HG02610 (cell line): ENCODE data around the gene DMD.
"Not testable (repeated sequence)": the region's sequence is repeated elsewhere in the genome, so short reads cannot be mapped to it uniquely, and the experiment has no call there.

ENCODE experiments used
- ATAC-seq: cut with Tn5 transposase; IDR thresholded peaks from one replicate; pipeline ENCODE4 v1.9.1; 2021; ENCODE audit warnings: mild to moderate bottlenecking, moderate library complexity; ENCODE audit not compliant: unreplicated experiment

DMD gene

GRCh38 chrX:33211356-33212260 lies at the start of gene DMD:
Gene DMD, minus strand, starts transcription at chrX:33211549. Its CDS starts 237 bp downstream, at chrX:33211312.
- no peak for ATAC-seq

- no peak for ATAC-seq
Measured at GRCh38 chrX:33252306-33252825, 41.0 kb upstream of the DMD start.

GRCh38 chrX:33218819-33219218 lies 7.5 kb upstream of the DMD start:
- ATAC-seq: no peak

GRCh38 chrX:33210156-33210555 lies 1.2 kb downstream of the DMD start:
- ATAC-seq: no peak

GRCh38 chrX:33207056-33207455 lies 4.3 kb downstream of the DMD start:
- ATAC-seq: no peak

- no peak for ATAC-seq
Measured at GRCh38 chrX:33205321-33205720, 6.0 kb downstream of the DMD start.

GRCh38 chrX:33204889-33205288 lies 6.5 kb downstream of the DMD start:
- ATAC-seq: no peak

GRCh38 chrX:33198561-33199279 lies 12.6 kb downstream of the DMD start:
- no peak for ATAC-seq

- ATAC-seq: no peak
Measured at GRCh38 chrX:33195698-33196097, 15.7 kb downstream of the DMD start.

GRCh38 chrX:33194876-33195433 lies 16.4 kb downstream of the DMD start:
- no peak for ATAC-seq

GRCh38 chrX:33194289-33194688 lies 17.1 kb downstream of the DMD start:
- ATAC-seq: no peak

GRCh38 chrX:33190016-33190415 lies 21.3 kb downstream of the DMD start:
- no peak for ATAC-seq

- no peak for ATAC-seq
Measured at GRCh38 chrX:33188881-33189280, 22.5 kb downstream of the DMD start.

- ATAC-seq: no peak
Measured at GRCh38 chrX:33188286-33188685, 23.1 kb downstream of the DMD start.

- not testable (repeated sequence) for ATAC-seq
Measured at GRCh38 chrX:33184803-33185202, 26.5 kb downstream of the DMD start.

- no peak for ATAC-seq
Measured at GRCh38 chrX:33183361-33183760, 28.0 kb downstream of the DMD start.

- no peak for ATAC-seq
Measured at GRCh38 chrX:33178690-33179089, 32.7 kb downstream of the DMD start.

GRCh38 chrX:33178218-33178617 lies 33.1 kb downstream of the DMD start:
- ATAC-seq: no peak

- no peak for ATAC-seq
Measured at GRCh38 chrX:33175201-33175600, 36.1 kb downstream of the DMD start.

- no peak for ATAC-seq
Measured at GRCh38 chrX:33171041-33171440, 40.3 kb downstream of the DMD start.

- ATAC-seq: no peak
Measured at GRCh38 chrX:33161829-33162228, 49.5 kb downstream of the DMD start.

GRCh38 chrX:33160273-33160672 lies 51.1 kb downstream of the DMD start:
- no peak for ATAC-seq
